Suppressor macrophage treated with lipopolysaccharide for 1 hour (primary cell): ENCODE measurements around the gene BAZ2B.
A peak's percentile ranks its signal among the peaks of the same experiment; 100 is the strongest.
"Not testable (repeated sequence)": the region's sequence is repeated elsewhere in the genome, so short reads cannot be mapped to it uniquely, and the experiment has no call there.

Experiments used
- DNase-seq, 3 donors: peaks; one replicate each; pipeline ENCODE4 v3.0.0-alpha.2; 2020 to 2022

The BAZ2B gene

GRCh38 chr2:159399716-159400415 is 216.5 kb downstream of the BAZ2B start:
- DNase-seq = no peak

GRCh38 chr2:159396799-159397198 is 219.5 kb downstream of the BAZ2B start:
- DNase-seq = no peak

DNA sequence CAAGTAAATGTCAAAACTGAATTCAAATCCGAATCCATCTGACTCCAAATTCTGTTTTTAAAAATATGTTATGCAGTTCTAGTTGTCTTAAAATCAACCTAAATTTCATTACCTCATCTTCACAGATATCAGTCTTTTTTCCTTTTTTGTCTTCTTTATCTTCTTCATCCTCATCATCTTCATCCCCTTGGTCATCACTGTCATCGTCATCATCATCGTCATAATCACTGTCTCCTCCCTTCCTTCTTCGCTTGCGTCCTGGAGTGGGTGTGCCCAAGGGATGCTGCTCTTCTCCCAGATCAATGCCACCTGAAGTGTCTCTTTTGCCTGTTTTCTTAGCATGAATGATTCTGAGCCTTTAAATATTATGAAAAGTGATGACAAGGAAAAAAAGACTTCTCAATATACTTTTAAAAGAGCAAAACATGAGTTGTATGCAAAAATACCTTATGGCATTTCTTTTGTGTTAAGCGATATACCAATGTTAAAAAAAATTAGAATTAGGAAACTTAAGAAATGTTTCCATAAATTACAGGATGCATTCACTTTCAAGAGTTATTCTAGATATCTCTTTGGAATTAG is 233.8 kb downstream of the BAZ2B start:
- no peak for DNase-seq

DNA sequence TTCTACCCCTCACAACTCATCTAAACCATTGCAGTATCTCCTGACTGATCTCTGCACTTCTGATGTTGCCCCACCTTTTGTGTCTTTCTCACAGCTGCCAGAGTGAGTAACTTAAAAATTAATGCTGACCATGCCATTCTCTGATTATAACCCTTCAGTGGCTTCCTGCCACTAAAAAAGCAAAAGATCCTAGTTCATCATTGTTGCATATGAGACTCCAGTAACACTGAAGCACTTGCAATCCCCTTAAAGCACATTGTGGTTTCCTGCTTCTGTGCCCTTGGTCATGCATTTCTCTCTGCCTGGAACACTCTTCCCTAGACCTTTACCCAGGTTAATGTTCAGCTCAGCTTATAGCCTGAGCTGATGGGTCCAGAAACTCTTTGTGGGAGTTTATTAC is 234.8 kb downstream of the BAZ2B start:
- DNase-seq = no peak

GRCh38 chr2:159380685-159381239 is 235.6 kb downstream of the BAZ2B start:
- no peak for DNase-seq

DNA sequence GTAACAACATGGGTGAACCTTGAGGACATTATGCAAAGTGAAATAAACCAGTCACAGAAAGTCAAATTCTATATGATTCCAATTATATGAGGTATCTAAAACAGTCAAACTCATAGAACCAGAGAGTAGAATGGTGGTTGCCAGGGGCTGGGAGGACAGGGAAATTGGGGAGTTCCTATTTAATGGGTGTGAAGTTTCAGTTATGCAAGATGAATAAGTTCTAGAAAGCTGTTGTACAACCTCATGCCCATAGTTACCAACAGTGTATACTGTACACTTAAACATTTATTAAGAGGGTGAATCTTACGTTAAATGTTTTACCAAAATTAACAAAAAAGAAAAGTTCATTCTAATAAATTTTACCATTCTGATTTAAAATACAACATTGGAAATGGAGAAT is 237.2 kb downstream of the BAZ2B start:
- DNase-seq = no peak

DNA sequence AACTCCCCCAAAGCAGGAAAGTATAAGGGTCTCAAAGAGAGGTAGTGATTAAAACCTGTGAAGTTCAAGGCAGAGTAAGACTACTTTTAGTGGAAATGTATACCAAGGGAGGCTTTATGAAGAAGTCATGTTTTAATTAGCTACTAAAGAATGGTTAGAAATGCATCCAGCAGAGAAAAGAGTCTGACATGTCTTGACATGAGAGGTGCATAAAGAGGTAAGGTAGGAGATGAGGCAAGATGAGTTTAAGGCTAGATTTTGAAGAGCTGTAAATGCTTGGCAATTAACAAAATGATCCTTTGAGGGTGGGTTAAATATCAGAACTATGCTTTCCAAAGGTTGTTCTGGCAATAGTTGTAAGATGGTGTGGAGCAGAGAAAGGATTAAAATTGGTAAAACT is 241.1 kb downstream of the BAZ2B start:
- no peak for DNase-seq

- DNase-seq = no peak
Measured at GRCh38 chr2:159371506-159371905, 244.8 kb downstream of the BAZ2B start.

- DNase-seq = peak; percentile 8 to 45 (median 17)
Measured at GRCh38 chr2:159366538-159366937, 249.8 kb downstream of the BAZ2B start.

DNA sequence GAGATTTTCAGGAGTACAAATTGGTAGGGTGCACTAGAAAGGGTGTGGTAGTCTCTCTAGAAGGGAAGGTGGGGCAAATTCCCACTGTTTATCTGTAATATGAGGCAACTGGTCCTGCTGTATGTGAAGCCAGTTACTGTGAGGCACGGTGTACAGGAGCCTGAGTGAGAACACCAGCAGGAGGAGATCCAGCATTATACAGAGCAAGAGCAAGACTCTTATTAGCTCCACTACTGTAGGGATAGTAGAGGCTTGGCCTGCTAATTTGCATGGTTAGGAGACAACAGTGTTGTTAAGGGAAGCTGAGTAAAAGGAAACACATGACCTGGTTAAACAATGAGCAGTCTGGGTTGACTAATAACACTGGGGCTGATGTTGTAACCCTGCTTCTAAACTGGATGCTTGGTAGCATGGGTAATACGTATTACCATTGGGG is 253.5 kb downstream of the BAZ2B start:
- DNase-seq = peak; percentile 52 to 90 (median 67)

GRCh38 chr2:159362094-159362493 is 254.3 kb downstream of the BAZ2B start:
- DNase-seq = no peak

GRCh38 chr2:159361603-159362002 is 254.7 kb downstream of the BAZ2B start:
- DNase-seq = not testable (repeated sequence)

DNA sequence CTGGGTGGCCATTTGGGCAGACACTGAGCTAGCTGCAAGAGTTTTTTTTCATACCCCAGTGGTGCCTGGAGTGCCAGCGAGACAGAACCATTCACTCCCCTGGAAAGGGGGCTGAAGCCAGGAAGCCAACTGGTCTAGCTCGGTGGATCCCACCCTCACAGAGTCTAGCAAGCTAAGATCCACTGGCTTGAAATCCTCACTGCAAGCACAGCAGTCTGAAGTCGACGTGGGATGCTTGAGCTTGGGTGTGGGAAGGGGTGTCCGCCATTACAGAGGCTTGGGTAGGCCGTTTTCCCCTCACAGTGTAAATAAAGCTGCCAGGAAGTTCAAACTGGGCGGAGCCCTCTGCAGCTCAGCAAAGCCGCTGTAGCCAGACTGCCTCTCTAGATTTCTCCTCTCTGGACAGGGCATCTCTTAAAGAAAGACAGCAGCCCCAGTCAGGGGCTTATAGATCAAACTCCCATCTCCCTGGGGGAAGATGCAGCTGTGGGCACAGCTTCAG is 260.2 kb downstream of the BAZ2B start:
- DNase-seq = no peak

DNA sequence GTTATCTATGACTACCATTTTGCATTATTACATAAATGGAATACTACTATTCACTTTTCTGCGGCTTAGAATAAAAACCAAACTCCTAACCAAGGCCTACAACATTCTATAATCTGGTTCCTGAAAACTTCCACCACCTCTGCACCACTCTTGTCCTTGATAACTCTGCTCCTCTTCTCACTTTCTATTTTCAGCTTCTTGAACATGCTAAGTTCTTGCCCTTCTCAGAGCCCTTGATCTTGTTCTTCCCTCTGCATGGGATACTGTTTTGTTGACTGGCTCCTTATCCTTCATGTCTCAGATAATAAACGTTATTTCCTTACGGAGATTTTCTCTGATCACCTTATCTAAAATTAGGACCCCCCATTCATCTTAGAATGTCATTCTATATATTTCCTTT is 264.4 kb downstream of the BAZ2B start:
- no peak for DNase-seq

DNA sequence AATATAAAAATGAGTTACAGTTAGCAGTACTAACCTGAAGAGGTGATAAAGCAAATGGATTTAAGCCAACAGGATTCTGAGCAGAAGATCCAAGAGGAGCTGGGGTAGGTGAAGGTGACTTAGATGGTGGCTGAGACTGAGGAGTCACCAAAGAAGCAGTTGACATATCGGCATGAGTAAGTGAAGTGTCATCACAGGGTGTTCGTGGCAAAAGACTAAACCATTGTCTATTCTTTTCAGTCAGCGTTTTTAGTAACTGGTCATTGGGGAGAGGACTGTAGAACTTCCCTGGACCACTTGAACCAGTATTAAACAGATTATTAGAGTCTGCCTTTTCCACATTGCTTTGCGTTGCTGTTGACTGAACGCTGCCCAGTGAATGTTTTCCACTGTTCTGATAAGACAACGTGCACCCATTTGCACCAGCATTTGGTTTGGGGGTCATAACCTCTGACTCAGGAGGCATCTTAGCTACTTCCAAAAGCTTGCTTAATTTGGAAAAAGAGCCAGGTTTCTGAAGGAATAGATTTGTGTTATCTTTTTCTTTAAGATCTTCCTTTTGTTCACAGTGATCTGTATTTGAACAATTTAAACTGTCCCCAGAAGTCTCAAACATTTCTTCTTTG is 266.6 kb downstream of the BAZ2B start:
- no peak for DNase-seq

- peak; percentile 24 to 66 (median 59) for DNase-seq
Measured at GRCh38 chr2:159326569-159327255, 289.6 kb downstream of the BAZ2B start.

- DNase-seq = no peak
Measured at GRCh38 chr2:159322419-159322818, 293.9 kb downstream of the BAZ2B start.

- no peak for DNase-seq
Measured at GRCh38 chr2:159317392-159318088, 298.8 kb downstream of the BAZ2B start.

- DNase-seq = no peak
Measured at GRCh38 chr2:159307942-159308341, 308.4 kb downstream of the BAZ2B start.

GRCh38 chr2:159300586-159300985 is 315.8 kb downstream of the BAZ2B start:
- DNase-seq = no peak

- DNase-seq = no peak
Measured at GRCh38 chr2:159298967-159299366, 317.4 kb downstream of the BAZ2B start.

DNA sequence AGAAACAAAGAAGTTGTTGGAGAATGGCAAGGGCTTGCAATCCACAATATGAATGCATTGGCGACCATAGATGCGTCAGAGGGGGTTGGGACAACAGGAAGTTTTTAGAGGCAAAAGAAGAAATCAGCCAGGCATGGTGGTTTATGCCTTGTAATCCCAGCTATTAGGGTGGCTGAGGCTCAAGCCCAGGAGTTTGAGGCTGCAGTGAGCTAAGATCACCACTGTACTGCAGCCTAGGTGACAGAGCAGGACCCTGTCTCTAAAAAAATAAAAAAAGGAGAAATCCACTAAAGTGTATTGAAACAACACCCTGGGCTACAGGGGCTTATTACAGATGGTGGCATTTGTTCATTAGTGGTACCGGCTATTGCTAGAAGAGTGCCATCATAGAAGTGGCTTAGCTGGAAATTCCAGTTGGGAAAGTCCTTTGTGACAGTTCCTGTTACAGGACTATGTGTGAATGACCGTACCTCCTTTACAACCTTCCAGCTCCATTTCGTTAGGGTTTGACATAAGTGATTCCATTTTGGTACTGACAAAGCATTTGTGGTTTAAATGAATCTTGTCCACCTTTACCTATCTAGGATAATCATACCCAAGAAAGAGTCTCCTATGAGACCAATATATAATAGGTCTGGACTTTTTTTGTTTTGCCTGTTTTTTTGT is 319.2 kb downstream of the BAZ2B start:
- DNase-seq = peak; percentile 36 to 54 (median 48)
